PC-3 (cell line): ENCODE data around the gene ARHGEF2.

Experiments used
- CTCF ChIP-seq: fragments of 300-600 bp; sonication (generic); conservative IDR thresholded peaks from 2 replicates; pipeline ENCODE4 v1.5.1; 2017; ENCODE audit warnings: antibody characterized with exemption, low read depth, mild to moderate bottlenecking, low read length
- EZH2 ChIP-seq: fragments of 300-600 bp; sonication (generic); IDR thresholded peaks from one replicate; pipeline ENCODE4 v1.6.1; 2017; ENCODE audit warnings: antibody characterized with exemption, mild to moderate bottlenecking, low read length; ENCODE audit not compliant: unreplicated experiment
- EZH2phosphoT487 ChIP-seq: fragments of 300-600 bp; sonication (generic); IDR thresholded peaks from 2 replicates; pipeline ENCODE4 v1.6.1; 2018; ENCODE audit warnings: mild to moderate bottlenecking, antibody characterized with exemption, low read length, borderline replicate concordance

GRCh38 chr1:156012051-156012817 is 33.9 kb upstream of the ARHGEF2 start:
- TF ChIP-seq CTCF, result no peak
- no peak for TF ChIP-seq EZH2
- no peak for TF ChIP-seq EZH2phosphoT487
